ENCODE results near the gene MED28.

MED28 gene

GRCh38 chr4:17630228-17630627, 15.8 kb downstream of the MED28 start:
- no peak for DNase-seq (ENCODE audit: low read depth)
- H3K4me3 ChIP-seq (ENCODE audit: control insufficient read depth, low read depth, low read length), result no peak overlapping the region
- no peak for TF ChIP-seq CTCF (conservative IDR thresholded peaks at IDR 0.05; ENCODE audit: control insufficient read depth, insufficient read depth, low read depth, low read length)

DNA sequence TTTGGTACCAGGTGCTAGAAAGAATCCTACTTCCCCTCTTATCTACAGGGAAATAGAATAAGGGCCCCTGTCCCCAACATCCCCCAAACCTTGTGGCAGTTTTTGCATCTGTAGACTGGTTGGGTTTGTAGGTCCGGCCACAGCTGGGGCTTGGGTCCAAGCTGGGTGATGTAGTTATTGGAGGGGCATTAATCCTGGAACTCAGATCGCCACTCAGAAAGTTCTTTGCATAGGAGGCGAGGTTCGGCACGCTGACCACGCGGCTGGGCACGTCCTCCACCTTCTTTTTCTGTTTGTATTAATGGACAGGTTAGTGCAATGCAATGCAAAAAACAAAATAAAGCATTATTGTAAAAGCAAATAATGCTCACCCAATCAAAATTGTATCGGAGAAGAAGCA, 19.2 kb downstream of the MED28 start:
- no peak overlapping the region for H3K4me3 ChIP-seq (ENCODE audit: control insufficient read depth, low read depth, low read length)
- TF ChIP-seq CTCF (conservative IDR thresholded peaks at IDR 0.05; ENCODE audit: control insufficient read depth, insufficient read depth, low read depth, low read length), result no peak
- no peak for DNase-seq (ENCODE audit: low read depth)

DNA sequence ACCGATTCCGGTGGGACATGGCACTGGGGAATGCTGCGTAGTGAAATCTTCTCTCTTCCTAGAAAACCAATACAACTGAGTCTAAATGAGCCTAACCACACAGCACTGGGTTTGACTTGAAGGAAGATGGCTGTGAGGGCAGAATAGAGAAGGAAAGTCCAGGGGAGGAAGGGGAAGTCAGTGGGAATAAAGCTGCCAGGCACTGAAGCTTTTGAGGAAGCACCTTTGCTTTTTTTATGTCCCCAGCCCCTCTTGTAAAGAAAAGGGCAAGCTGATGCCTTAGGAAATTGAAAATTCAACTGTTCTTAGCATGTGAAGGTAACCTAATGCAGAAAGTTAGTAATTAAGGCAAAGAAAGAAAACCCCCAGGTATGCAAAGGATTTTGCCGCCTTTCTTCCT, 20.6 kb downstream of the MED28 start:
- DNase-seq (ENCODE audit: low read depth), result no peak
- no peak for TF ChIP-seq CTCF (conservative IDR thresholded peaks at IDR 0.05; ENCODE audit: control insufficient read depth, insufficient read depth, low read depth, low read length)
- no peak overlapping the region for H3K4me3 ChIP-seq (ENCODE audit: control insufficient read depth, low read depth, low read length)

DNA sequence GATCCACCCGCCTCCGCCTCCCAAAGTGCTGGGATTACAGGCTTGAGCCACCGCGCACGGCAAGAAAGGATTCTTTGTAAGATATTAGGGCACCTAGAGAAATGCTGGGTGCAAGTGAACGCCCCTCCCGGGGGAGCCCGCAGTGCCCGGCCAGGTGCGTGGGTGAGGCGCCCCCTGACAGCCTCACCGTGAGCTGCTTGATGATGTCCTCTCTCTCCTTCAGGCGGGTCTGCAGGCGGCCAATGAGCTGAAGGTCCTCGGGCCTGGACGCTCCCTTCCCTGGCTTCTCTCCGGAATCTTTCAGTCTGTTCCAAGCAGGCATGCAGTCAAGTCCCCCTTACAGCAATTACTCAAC, 21.9 kb downstream of the MED28 start:
- no peak overlapping the region for H3K4me3 ChIP-seq (ENCODE audit: control insufficient read depth, low read depth, low read length)
- no peak for TF ChIP-seq CTCF (conservative IDR thresholded peaks at IDR 0.05; ENCODE audit: control insufficient read depth, insufficient read depth, low read depth, low read length)
- no peak for DNase-seq (ENCODE audit: low read depth)

DNA sequence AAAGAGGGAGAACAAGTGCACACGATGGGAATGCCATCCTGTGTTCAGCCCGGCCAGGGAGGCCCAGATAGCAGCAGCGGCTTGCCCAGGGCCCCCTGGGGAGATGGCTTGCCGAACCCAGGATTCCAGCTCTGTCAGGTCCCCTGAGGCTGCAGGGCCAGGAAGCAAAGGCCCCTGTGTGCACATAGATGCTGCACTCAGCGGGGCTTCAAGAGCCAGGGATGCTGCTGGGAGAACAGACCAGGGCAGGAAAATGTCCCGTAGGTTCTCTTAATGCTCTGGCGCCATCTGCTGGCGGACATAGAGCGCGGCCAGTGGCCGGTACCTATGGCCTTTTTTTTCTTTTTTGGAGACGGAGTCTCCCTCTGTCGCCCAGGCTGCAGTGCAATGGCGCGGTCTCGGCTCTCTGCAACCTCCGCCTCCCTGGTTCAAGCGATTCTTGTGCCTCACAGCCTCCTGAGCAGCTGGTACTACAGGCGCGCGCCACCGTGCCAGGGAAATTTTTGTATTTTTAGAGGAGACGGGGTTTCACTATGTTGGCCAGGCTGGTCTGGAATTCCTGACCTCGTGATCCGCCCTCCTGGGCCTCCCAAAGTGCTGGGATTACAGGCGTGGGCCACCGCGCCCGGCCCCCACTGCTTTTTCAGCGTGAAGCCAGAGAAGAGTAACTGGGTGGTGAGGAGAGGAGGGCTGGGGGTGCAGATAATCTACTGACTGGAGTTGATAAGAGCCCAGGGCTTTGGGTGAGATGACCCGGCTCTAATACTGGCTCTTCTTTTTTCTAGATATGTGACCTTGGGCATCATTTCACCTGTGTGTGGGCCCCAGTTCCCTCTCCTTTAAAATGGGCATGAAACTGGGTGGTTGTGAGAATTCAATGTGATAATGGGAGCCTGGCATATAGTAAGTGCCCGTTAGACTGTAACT, 22.5 kb downstream of the MED28 start:
- peak; percentile 84 for TF ChIP-seq CTCF (conservative IDR thresholded peaks at IDR 0.05; ENCODE audit: control insufficient read depth, insufficient read depth, low read depth, low read length)
- DNase-seq (ENCODE audit: low read depth), result peak; percentile 74
- H3K4me3 ChIP-seq (ENCODE audit: control insufficient read depth, low read depth, low read length), result no peak overlapping the region

DNA sequence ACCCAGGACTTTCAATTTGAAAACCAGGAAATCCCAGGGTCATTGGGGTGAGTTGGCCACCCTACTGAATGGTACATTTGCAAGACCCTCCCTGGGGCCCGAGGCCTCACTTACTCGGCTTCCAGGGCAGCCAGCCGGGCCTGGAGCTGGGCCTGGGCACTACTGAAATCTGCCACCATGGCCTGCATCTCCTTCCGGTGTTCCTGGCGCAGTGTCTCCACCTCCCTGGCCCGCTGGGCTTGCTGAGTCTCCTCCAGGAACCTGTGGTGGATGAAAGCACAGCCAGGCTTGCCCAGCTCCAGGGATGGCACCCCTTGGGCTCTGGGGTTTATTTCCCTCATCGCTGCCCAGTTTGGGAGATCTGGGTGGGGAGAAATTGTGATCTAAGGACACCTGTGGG, 24.7 kb downstream of the MED28 start:
- H3K4me3 ChIP-seq (ENCODE audit: control insufficient read depth, low read depth, low read length), result no peak overlapping the region
- TF ChIP-seq CTCF (conservative IDR thresholded peaks at IDR 0.05; ENCODE audit: control insufficient read depth, insufficient read depth, low read depth, low read length), result no peak
- no peak for DNase-seq (ENCODE audit: low read depth)
